Esophagus (tissue), 2 donors: ENCODE results near the gene USP7. TPM values are rescaled to one million over a fixed set of nuclear protein-coding genes. Genes with fewer than 3 reads are reported as not detected.

Source experiments
- H3K27ac ChIP-seq, 2 donors: one replicate each; pipeline ENCODE4 v1.5.1; 2013; ENCODE audit warnings: low read depth in 2 of 2, mild to moderate bottlenecking in 2 of 2, inconsistent platforms in 1 of 2, low read length in 1 of 2, moderate library complexity in 1 of 2
- H3K27me3 ChIP-seq, 2 donors: one replicate each; pipeline ENCODE4 v1.6.1; 2013; ENCODE audit warnings: low read length in 2 of 2, control low read depth in 1 of 2, mild to moderate bottlenecking in 1 of 2; ENCODE audit not compliant: insufficient read depth in 2 of 2, control insufficient read depth in 1 of 2
- H3K36me3 ChIP-seq, 2 donors: one replicate each; pipeline ENCODE4 v1.6.1; 2013; ENCODE audit warnings: low read length in 1 of 2; ENCODE audit not compliant: control insufficient read depth in 2 of 2, insufficient read depth in 2 of 2
- H3K4me1 ChIP-seq, 2 donors: one replicate each; pipeline ENCODE4 v1.6.1; 2013; ENCODE audit warnings: low read length in 1 of 2; ENCODE audit not compliant: control insufficient read depth in 2 of 2, insufficient read depth in 2 of 2
- H3K4me3 ChIP-seq, 2 donors: one replicate each; pipeline ENCODE4 v1.5.1; 2013; ENCODE audit warnings: low read length in 2 of 2, mild to moderate bottlenecking in 2 of 2, low read depth in 1 of 2, moderate library complexity in 1 of 2
- H3K9me3 ChIP-seq, 2 donors: one replicate each; pipeline ENCODE4 v1.6.1; 2013; ENCODE audit warnings: mild to moderate bottlenecking in 2 of 2, low read depth in 1 of 2, low read length in 1 of 2, moderate library complexity in 1 of 2; ENCODE audit not compliant: control insufficient read depth in 2 of 2, insufficient read depth in 1 of 2
- WGBS, 2 donors: extraction: QIAGEN DNeasy Blood & Tissue Kit; methylation state at CpG; one replicate each; pipeline ENCODE4 v1.1.7; 2013; 5-methylcytosine and 5-hydroxymethylcytosine counted together
- polyA plus RNA-seq, 2 donors: library from polyadenylated mRNA; stranded (reverse); fragments of 200-250 nt; gene quantifications; one replicate each; pipeline ENCODE4 v1.2.3, GENCODE V29; 2013
- donor health status: healthy with polysubstance abuse.
- donor health status: Bipolar disorder and iron deficiency.

USP7 gene
- polyA plus RNA-seq, 2 donors: 27.8 to 34.6 TPM

DNA sequence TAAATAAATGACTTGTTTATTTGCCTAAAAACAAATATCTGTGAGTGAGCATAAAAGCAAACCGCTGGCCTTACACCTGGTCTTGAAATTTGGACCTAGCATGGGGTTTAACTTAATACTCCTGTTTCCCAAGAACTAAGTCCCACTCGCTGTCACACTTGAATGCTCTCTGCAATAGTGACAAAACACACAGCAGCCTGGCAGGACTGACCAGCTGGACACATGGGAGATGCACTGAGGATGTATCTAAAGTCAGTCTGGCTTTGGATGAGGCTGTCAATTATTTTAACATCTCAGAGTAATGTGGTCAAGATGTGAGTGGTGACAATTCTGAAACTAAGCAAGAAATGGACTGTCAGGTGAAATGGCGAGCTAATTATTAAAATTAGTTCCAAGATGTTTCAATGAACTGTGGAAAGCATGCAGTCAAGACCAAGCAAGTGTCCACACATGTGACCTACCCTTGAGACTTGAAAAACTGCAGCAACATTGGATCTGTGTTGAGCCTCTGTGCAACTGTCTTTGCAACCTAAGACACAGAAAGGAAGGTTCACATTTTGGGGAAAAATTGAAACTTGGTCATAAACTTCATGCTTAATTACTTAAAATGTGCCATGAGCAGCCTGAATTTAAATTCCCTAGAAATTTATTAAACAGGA, 64.9 kb downstream of the USP7 start:
- Histone ChIP-seq H3K27ac (no peak overlapping the region), H3K36me3 (peaks cover 37 to 55% of the 10 kb centered on the region in 2 donors), H3K27me3 (no peaks in the 10 kb centered on the region), H3K4me1 (peaks cover 0 to 3% of the 10 kb centered on the region in 2 donors), H3K4me3 (no peak overlapping the region), H3K9me3 (no peaks in the 10 kb centered on the region)
- 91 to 92% methylated on average over 3 of the region's 3 CpGs for WGBS, 2 donors

DNA sequence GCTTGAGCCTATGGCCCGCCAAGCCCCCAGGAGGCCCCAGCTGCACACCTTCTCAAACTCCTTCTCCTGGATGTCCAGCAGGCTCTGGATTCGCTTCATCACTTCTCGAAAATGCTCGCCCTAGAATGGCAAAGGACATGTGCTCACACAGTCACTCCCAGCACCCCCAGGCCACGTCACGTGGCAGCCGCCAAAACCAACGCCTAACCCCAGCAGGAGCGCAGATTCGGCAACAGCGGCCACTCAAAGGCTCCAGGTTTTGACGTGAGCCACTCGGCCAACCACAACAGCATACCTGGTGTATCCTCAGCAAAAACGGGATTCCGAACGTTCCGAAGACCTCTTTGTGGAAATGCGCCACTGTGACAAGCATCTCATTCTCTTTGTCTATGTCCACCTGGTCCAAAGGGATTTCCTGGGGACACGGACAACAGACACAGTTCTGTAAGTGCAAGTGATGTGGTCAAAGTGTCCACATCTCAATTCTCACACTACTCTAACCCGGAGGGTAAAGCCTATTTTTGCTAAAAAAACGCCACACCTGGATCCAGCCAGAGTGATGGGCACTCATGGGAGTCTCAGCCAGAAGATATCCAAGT, 68.9 kb downstream of the USP7 start:
- Histone ChIP-seq H3K27ac (no peak overlapping the region), H3K4me3 (no peak overlapping the region), H3K36me3 (peaks cover 39 to 58% of the 10 kb centered on the region in 2 donors), H3K4me1 (peaks cover 2 to 3% of the 10 kb centered on the region in 2 donors), H3K9me3 (no peaks in the 10 kb centered on the region), H3K27me3 (no peaks in the 10 kb centered on the region)
- 93 to 94% methylated on average over 21 of the region's 21 CpGs for WGBS, 2 donors

DNA sequence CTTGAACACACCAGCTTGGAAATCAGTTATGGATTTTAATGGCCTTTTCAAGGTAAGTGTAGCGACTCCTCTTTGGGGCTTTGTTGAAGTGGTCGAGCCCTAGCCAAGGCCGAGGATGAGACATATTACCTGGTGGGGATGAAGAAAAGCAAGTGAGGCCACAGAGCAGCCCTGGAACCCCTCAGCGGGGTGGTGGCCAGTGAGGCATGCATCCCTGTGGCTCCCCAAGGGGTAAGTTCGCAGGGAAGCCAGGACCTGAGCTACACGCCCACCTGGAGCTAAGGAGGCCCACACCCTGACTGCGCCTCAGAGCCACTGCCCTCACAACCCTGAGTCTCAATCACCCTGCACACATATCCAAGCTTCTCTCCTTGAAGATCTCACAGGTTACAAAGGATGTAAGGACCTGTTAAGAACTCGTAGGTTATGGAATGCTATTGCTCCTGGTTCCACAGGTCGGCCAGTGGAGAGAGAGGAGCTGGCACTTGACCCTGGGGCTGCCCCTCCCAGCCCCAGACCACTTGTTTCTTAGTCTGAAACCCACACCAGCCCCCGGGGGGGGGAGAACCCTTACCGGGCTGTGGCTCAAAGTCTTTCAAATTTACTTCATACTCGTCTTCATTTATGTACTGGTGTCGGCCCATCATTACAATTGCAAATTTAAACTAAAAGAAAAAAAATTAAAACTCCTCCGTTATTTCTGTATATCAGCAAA, 69.6 kb downstream of the USP7 start:
- 84 to 85% methylated on average over 14 of the region's 14 CpGs for WGBS, 2 donors
- Histone ChIP-seq H3K27me3 (no peaks in the 10 kb centered on the region), H3K36me3 (peaks cover 38 to 59% of the 10 kb centered on the region in 2 donors)

DNA sequence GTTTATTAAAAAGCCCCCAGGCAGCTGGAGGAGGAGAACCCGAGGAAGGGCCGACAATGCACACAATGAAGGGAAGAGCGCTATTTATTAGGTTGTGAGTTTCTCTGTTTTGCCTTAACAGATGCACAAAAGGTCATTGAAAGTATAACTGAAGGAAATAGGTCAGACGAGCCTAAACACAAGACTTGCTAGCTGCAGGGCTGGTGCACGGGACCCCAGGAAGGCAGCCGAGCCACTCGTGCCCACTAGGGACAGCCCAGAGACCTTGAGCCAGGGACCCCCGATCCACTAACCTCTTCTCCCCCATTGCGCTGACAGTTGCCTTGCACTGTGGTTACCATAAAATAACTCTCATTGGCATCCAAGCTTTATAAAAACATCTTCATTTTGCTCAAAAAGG, 70.3 kb downstream of the USP7 start:
- Histone ChIP-seq H3K36me3 (peaks cover 38 to 56% of the 10 kb centered on the region in 2 donors), H3K27me3 (no peaks in the 10 kb centered on the region), H3K27ac (no peak overlapping the region), H3K4me3 (no peak overlapping the region), H3K4me1 (peaks cover 3 to 4% of the 10 kb centered on the region in 2 donors), H3K9me3 (no peaks in the 10 kb centered on the region)
- WGBS, 2 donors: 77 to 81% methylated on average over 9 of the region's 9 CpGs

More for the DNA sequence above, 69.6 kb downstream of the USP7 start:
- H3K4me1 ChIP-seq: peaks cover 3 to 4% of the 10 kb centered on the region in 2 donors
- H3K4me3 ChIP-seq: no peak overlapping the region
- no peak overlapping the region for H3K27ac ChIP-seq
- H3K9me3 ChIP-seq: no peaks in the 10 kb centered on the region

DNA sequence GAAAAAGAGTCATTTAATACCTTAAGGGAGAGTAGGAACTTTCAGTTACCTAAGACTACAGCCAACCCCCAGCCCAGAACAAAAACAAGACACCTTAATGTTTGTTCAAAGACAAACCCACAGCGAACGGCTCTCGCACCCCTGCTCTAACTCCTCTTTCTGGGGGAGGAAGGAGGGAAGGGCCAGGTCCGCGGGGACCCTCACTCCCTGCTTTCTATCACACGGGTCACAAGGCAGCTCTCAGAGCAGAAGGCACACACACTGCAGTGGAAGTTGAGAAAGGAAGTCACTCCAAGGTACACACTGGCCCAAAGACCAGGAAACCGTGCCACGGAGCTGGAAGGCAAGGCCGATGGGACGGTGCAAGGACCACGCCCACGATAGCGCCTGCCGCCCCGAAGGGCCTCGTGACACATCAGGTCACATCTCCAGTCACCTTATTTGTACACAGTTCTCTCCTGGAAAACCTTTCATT, 71.6 kb downstream of the USP7 start:
- H3K27ac ChIP-seq: peak overlapping the region in 1 of 2 donors; percentile 42
- WGBS, 2 donors: 68 to 84% methylated on average over 16 of the region's 16 CpGs
- no peaks in the 10 kb centered on the region for H3K27me3 ChIP-seq
- no peaks in the 10 kb centered on the region for H3K9me3 ChIP-seq
- peaks cover 3 to 9% of the 10 kb centered on the region in 2 donors for H3K4me1 ChIP-seq
- H3K4me3 ChIP-seq: no peak overlapping the region
- peaks cover 33 to 49% of the 10 kb centered on the region in 2 donors for H3K36me3 ChIP-seq

DNA sequence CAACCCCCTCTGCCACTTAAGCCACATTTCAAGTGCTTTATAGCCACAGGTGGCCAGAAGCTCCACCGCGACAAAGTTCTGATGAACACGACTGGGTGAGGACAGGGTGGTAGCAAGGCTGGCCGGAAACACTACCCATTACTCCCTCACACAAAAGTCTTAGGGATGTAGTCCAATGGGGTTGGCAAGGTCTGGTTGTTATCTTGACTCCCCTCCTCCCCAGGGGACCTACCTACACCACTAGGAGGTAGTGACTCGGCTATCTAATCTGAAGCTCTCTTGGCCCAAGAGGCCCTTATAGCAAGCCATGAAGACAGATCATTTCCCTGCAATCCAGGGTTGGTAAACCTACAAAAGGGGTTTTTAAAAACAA, 73.2 kb downstream of the USP7 start:
- Histone ChIP-seq H3K27ac (no peak overlapping the region), H3K27me3 (no peaks in the 10 kb centered on the region), H3K9me3 (no peaks in the 10 kb centered on the region), H3K4me3 (no peak overlapping the region), H3K36me3 (peaks cover 28 to 42% of the 10 kb centered on the region in 2 donors), H3K4me1 (peaks cover 6 to 21% of the 10 kb centered on the region in 2 donors)
- 89% methylated on average over 5 of the region's 5 CpGs for WGBS, 2 donors

DNA sequence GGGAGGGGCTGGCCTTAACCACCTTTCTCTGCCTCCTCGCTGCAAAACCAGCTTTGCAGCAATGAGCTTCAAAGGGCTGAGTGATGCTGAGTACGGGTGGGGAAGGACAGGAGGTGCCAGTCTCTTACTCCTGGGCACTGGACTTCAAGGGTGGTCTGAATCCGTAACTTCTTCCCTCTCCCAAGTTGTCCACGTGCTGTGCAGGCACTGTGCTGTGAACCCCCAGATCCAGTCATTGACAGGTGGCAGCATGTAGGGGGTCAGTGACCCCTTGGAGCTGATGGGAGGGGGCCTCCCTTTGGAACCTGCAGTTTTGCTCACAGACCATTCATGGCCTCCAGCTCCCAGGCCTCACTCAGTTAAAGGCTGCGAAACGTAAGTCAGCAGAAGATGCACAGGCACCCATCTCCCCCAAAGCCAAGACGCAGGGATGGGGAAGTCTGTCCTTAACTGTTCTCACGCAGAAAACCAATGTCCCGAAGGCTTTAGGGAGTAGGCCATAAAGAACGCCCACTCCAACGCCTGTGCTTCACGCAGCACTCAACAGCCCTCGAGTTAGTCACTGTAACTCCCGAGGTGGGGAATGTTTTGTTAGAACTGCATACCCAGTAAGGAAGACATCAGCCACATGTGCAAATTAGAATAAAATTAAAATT, 73.7 kb downstream of the USP7 start:
- H3K4me1 ChIP-seq: peaks cover 6 to 26% of the 10 kb centered on the region in 2 donors
- no peaks in the 10 kb centered on the region for H3K27me3 ChIP-seq
- no peak overlapping the region for H3K27ac ChIP-seq
- H3K4me3 ChIP-seq: no peak overlapping the region
- H3K36me3 ChIP-seq: peaks cover 25 to 40% of the 10 kb centered on the region in 2 donors
- WGBS, 2 donors: 73 to 79% methylated on average over 14 of the region's 14 CpGs
- H3K9me3 ChIP-seq: no peaks in the 10 kb centered on the region

DNA sequence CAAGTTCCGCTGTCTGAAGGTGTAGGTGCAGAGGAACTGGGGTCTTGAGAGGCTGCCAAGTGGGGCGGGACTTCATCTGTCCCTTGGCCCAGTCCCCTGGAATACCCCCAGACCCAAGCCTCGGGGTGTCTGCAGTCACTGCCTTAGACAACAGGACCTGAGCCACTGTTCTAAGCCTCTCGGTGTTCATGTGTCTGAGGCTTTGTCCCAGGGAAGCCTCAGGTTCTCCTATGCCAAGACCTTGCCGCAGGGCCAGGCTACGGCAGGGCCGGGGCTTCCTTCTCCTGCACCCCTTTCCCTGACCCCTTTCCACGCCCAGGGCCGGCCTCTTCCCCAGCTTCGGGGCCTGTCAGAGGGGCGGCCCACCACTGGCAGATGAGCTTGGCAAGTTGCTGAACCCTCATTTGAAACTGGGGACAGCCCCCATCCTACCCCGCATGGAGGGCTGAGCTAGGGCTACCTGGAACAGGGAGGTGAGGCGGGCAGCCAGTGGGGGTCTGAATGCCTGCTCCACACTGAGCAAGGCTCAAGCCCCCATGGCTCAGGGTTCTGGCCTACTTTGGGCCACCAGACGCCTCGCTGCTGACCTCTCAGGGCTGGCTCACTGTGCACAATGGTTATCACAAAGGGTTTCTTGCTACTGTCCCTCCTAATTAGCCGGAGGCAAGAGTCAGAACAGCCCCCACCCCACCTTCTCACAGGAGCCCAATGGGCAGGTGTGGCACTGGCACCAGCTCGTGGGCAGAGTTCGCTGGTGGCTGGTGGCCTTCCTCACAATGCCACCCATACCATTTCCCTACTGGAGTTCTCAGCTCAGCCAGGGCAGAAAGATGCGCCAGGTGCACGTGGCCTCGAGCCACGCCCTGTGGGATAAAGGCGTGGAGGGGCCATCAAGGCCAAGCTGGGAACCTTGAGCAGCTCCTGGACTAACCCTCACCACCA, 74.5 kb downstream of the USP7 start:
- peaks cover 19 to 33% of the 10 kb centered on the region in 2 donors for H3K36me3 ChIP-seq
- peaks cover 3 to 31% of the 10 kb centered on the region in 2 donors for H3K4me1 ChIP-seq
- H3K27ac ChIP-seq: no peak overlapping the region
- WGBS, 2 donors: 77 to 84% methylated on average over 23 of the region's 23 CpGs
- H3K9me3 ChIP-seq: no peaks in the 10 kb centered on the region
- no peaks in the 10 kb centered on the region for H3K27me3 ChIP-seq
- no peak overlapping the region for H3K4me3 ChIP-seq
